Fibroblast of the conjunctiva (primary cell): ENCODE measurements around the gene USH2A.

Experiments
- DNase-seq: peaks from one replicate; pipeline ENCODE4 v3.0.0-alpha.2; 2010; ENCODE audit warnings: low read depth

USH2A gene

GRCh38 chr1:215872658-215873057 is 550.6 kb downstream of the USH2A start:
- no peak for DNase-seq

- DNase-seq = no peak
Measured at GRCh38 chr1:215868500-215868899, 554.7 kb downstream of the USH2A start.

GRCh38 chr1:215865060-215865459 is 558.2 kb downstream of the USH2A start:
- no peak for DNase-seq

- no peak for DNase-seq
Measured at GRCh38 chr1:215863796-215864195, 559.5 kb downstream of the USH2A start.

- no peak for DNase-seq
Measured at GRCh38 chr1:215860833-215861232, 562.4 kb downstream of the USH2A start.

- no peak for DNase-seq
Measured at GRCh38 chr1:215857317-215857716, 565.9 kb downstream of the USH2A start.

- DNase-seq = peak; percentile 50
Measured at GRCh38 chr1:215845234-215845891, 577.9 kb downstream of the USH2A start.

- no peak for DNase-seq
Measured at GRCh38 chr1:215844777-215845176, 578.5 kb downstream of the USH2A start.

- DNase-seq = no peak
Measured at GRCh38 chr1:215844266-215844665, 579.0 kb downstream of the USH2A start.

GRCh38 chr1:215842905-215843304 is 580.3 kb downstream of the USH2A start:
- no peak for DNase-seq

- no peak for DNase-seq
Measured at GRCh38 chr1:215835951-215836350, 587.3 kb downstream of the USH2A start.

GRCh38 chr1:215833941-215834729 is 589.1 kb downstream of the USH2A start:
- no peak for DNase-seq

GRCh38 chr1:215830226-215830810 is 592.9 kb downstream of the USH2A start:
- DNase-seq = no peak

- no peak for DNase-seq
Measured at GRCh38 chr1:215825056-215825455, 598.2 kb downstream of the USH2A start.

GRCh38 chr1:215824245-215824644 is 599.0 kb downstream of the USH2A start:
- no peak for DNase-seq

- DNase-seq = no peak
Measured at GRCh38 chr1:215819114-215819513, 604.1 kb downstream of the USH2A start.

- no peak for DNase-seq
Measured at GRCh38 chr1:215807911-215808436, 615.3 kb downstream of the USH2A start.

- DNase-seq = no peak
Measured at GRCh38 chr1:215807218-215807617, 616.0 kb downstream of the USH2A start.

GRCh38 chr1:215797859-215798258 is 625.4 kb downstream of the USH2A start:
- no peak for DNase-seq

GRCh38 chr1:215794156-215794555 is 629.1 kb downstream of the USH2A start:
- no peak for DNase-seq

GRCh38 chr1:215793180-215793579 is 630.1 kb downstream of the USH2A start:
- DNase-seq = peak; percentile 31

- no peak for DNase-seq
Measured at GRCh38 chr1:215792446-215792845, 630.8 kb downstream of the USH2A start.

- DNase-seq = no peak
Measured at GRCh38 chr1:215789981-215790380, 633.3 kb downstream of the USH2A start.
